GM20431 (cell line): ENCODE data around the gene DSCAM.

Source experiments
- in situ Hi-C: fragments of 300-500 bp; cut with MseI, MboI; formaldehyde crosslinking; loops from one replicate; pipeline ENCODE4 v1.15.0; 2020; ENCODE audit warnings: low sequenced_read_pairs; ENCODE audit not compliant: unreplicated experiment

DSCAM gene

GRCh38 chr21:40166291-40166843 is 680.6 kb downstream of the DSCAM start:
- in situ Hi-C loops: no loop called here

DNA sequence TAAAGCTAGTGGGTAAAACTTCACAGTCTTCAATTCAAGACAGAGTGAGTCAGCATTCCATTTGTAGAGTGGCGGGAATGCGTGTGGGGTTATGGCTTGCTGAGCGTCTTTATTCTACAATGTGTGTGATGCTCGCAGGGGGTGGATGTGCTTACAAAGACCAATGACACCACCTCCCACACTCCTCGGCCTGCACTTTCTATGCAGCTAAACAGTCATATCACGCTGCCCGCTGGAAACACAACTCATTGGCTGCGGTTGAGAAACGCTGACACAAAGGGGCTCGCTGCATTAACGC is 681.2 kb downstream of the DSCAM start:
- in situ Hi-C loops: no loop called here

DNA sequence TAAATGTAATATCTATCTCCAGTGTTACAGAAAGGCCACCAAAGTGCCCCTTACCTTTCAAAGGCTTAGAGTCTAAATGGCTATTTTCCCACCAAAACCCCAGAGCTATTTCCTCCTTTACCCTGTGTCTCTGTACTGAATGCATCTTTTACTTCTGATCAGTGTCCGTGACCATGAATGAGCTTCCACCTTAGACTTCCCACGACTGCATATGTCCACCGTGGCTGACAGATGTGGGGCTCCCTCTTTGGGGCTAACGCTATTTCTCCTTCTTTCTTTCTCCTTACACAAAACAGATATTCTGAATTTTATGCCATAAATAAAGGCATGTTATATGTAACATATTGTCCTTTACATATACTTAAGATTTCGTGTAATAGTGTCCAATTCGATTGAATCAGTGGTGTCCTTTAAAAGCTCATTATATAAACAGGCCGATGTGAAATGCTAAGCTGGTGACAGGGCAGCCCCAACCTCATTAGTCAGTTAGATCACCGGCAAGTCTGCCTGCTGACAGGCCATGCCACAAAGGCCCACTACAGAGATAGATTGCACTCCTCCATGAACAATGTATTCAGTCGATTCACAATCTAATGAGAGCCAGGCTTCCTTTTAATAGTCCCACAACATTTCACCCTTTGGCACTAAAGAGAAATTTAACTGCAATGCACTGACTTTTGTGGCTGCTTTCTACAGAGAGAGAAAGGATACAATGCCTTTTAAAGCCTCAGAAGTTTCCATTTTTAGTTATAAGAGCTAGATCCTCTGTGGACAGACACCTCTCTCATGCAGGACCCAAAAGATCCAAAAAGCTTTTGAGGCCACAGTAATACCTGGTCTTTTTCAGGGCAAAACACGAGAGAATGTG is 681.8 kb downstream of the DSCAM start:
- in situ Hi-C loops: no loop called here

GRCh38 chr21:40162075-40162474 is 684.9 kb downstream of the DSCAM start:
- in situ Hi-C loops: no loop called here

GRCh38 chr21:40160911-40161310 is 686.0 kb downstream of the DSCAM start:
- in situ Hi-C loops: no loop called here

GRCh38 chr21:40158366-40158765 is 688.6 kb downstream of the DSCAM start:
- in situ Hi-C loops: no loop called here

- in situ Hi-C loops: no loop called here
These were observed 691.4 kb downstream of the DSCAM start for GRCh38 chr21:40155563-40155962.

GRCh38 chr21:40153351-40153750 is 693.6 kb downstream of the DSCAM start:
- in situ Hi-C loops: no loop called here

GRCh38 chr21:40152476-40152875 is 694.5 kb downstream of the DSCAM start:
- in situ Hi-C loops: no loop called here

DNA sequence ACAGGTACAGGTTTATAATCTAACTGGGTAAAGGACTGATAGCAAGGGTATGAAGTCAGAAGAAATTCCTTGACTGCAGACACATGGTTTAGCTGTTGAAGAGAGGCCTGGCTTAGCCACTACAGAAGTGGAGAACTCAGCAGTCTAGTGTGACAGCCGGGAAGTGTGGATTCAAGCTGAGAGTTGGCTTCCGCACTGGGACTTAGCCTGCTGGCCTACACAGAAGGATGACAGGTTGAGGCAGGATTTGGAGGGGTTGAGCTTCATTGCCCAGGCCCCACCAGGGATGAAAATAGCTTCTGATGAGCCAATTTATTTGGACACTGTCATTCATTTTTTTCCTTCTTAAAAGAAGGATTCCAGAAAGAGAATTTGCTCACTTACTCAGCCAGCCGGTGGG is 695.3 kb downstream of the DSCAM start:
- in situ Hi-C loops: no loop called here

DNA sequence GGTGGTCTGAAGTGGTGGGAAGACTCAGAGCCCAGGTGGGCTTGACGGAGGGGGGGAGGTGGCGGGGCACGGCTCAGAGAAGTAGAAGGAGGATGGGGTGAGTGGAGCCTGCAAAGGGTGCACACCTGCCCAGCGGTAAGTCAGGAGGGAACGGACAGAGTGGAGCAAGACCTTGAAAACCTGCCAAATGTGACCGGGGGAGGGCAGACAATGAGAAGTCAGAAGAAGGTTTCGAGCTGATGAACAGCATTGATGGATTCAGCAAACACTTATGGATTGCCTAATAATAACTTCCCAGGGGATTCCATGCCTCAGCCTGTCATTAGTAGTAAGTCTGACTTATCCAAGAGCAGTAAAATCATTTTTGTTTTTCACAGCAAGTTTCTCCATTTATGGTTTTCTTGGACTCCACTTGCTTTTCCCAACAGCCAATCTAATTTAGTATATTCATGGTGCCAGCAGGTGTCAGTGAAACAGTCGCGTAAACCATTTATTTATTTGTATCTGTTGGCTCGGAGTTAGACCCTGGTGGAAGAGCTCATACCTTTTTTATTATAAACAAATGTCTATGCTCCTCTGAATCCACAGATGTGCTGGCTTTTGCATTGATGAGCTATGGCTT is 700.6 kb downstream of the DSCAM start:
- in situ Hi-C loops: no loop called here

DNA sequence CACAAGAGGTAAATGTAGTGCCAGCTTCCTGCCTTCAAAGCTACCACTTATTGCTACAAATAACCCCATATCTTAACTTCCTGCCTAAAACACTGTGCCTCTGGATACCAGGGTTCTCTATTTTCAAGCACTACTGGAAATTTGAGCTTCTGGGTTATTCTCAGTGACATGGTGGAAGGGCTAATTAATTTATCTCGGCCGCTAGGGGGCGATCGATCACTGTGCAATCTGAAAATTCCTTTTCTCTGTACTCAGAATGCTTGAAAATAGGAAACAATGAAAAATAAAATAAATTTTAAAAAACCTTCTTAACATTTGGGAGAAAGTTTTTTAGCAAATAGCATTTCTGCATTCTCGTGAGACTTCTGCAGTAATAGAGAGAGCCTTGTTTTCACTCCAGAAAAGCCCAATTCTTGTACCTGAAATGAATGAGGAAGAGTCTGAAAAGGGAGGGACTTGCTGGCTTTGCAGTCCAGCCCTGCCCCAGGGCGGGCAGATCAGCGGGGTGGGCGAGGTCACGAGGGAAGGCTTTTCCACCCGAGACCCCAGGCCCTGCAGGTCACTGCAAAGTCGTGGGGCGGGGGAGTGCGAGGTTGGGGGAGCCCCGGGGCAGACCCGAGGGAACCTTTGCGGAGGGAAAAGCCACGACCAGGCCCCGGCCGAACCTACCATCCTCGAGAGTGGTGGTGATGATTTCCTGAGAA is 703.0 kb downstream of the DSCAM start:
- in situ Hi-C loops: no loop called here

GRCh38 chr21:40141621-40142020 is 705.3 kb downstream of the DSCAM start:
- in situ Hi-C loops: no loop called here

- in situ Hi-C loops: no loop called here
These were observed 706.3 kb downstream of the DSCAM start for GRCh38 chr21:40140675-40141074.

DNA sequence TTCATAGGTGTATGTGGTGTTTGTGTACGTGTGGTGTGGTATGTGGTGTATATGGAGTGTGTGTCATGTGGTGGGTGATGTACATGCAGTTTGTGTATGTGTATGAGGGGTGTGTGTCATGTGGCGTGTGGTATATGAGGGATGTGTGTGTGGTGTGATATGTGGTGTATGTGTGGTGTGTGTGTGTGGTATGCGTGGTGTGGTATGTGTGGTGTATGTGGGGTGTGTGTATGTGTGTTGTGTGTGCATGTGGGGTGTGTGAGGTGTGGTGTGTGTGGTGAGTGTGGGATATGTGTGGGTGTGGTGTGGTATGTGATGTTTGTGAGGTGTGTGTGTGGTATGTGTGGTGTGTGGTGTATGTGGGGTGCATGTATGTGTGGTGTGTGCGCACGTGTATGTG is 707.3 kb downstream of the DSCAM start:
- in situ Hi-C loops: no loop called here

- in situ Hi-C loops: no loop called here
These were observed 710.4 kb downstream of the DSCAM start for GRCh38 chr21:40136571-40136970.

GRCh38 chr21:40134731-40135492 is 712.0 kb downstream of the DSCAM start:
- in situ Hi-C loops: no loop called here

DNA sequence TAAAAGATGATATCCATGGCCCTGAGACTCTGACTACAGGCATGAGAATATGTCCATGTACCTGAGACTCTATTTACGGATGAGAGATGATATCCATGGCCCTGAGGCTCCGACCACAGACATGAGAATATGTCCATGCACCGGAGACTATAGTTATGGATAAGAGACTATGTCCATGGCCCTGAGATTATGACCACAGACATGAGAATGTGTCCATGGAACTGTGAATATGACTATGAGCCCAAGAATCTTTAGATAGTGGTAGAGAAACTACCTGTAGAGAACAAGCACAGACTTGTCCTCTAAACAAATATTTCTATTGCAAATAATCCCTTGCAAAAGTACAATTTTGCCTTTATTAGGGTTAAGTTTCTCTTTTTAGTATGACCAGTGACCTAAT is 716.5 kb downstream of the DSCAM start:
- in situ Hi-C loops: no loop called here

DNA sequence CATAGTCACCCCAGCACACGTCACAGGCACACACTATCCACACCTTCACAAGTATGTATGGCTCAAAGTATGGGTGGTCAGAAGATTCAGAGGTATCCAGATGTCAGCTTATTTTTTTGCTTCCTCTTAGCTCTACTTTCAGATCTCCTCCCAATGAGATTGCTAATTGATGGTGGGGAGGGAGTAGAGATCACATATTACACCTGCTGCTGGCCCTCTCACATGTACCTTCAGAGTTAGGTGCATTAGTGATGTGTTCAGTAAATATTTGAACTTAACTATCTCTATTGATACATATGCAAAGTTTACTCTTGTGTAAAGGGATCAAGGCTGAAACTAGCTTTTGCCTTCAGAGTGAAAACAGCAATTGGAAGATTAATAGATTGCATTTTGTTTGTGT is 717.1 kb downstream of the DSCAM start:
- in situ Hi-C loops: no loop called here

- in situ Hi-C loops: no loop called here
These were observed 718.1 kb downstream of the DSCAM start for GRCh38 chr21:40128891-40129290.
